GM12891 (cell line): ENCODE data around the gene CCDC158.
"Not testable (repeated sequence)": the region's sequence is repeated elsewhere in the genome, so short reads cannot be mapped to it uniquely, and the experiment has no call there.

Source experiments
- DNase-seq: peaks from one replicate; pipeline ENCODE4 v3.0.0; 2011; ENCODE audit warnings: low spot score; ENCODE audit not compliant: insufficient read length
- FAIRE-seq: peaks from 2 replicates; lab custom pipeline; 2011; peaks lifted over from hg19 to GRCh38; lab: Jason Lieb, UNC
- PAX5 ChIP-seq: IDR thresholded peaks from 2 replicates; pipeline ENCODE4 v1.6.1; 2011; ENCODE audit warnings: low read length, moderate library complexity, mild to moderate bottlenecking; ENCODE audit not compliant: insufficient read depth, severe bottlenecking
- POLR2A ChIP-seq: IDR thresholded peaks from 2 replicates; pipeline ENCODE4 v1.6.1; 2011; ENCODE audit warnings: low read depth, low read length, control low read depth
- POLR2AphosphoS5 ChIP-seq: IDR thresholded peaks from 2 replicates; pipeline ENCODE4 v1.6.1; 2011; ENCODE audit warnings: low read depth, low read length, control low read depth
- POU2F2 ChIP-seq: IDR thresholded peaks from 2 replicates; pipeline ENCODE4 v1.6.1; 2011; ENCODE audit warnings: low read depth, mild to moderate bottlenecking, control low read depth, low read length, moderate library complexity
- SPI1 ChIP-seq: IDR thresholded peaks from 2 replicates; pipeline ENCODE4 v1.6.1; 2011; ENCODE audit warnings: low read depth, low read length, control low read depth
- TAF1 ChIP-seq: IDR thresholded peaks from 2 replicates; pipeline ENCODE4 v1.6.1; 2011; ENCODE audit warnings: low read depth, low read length, control low read depth

The CCDC158 gene

DNA sequence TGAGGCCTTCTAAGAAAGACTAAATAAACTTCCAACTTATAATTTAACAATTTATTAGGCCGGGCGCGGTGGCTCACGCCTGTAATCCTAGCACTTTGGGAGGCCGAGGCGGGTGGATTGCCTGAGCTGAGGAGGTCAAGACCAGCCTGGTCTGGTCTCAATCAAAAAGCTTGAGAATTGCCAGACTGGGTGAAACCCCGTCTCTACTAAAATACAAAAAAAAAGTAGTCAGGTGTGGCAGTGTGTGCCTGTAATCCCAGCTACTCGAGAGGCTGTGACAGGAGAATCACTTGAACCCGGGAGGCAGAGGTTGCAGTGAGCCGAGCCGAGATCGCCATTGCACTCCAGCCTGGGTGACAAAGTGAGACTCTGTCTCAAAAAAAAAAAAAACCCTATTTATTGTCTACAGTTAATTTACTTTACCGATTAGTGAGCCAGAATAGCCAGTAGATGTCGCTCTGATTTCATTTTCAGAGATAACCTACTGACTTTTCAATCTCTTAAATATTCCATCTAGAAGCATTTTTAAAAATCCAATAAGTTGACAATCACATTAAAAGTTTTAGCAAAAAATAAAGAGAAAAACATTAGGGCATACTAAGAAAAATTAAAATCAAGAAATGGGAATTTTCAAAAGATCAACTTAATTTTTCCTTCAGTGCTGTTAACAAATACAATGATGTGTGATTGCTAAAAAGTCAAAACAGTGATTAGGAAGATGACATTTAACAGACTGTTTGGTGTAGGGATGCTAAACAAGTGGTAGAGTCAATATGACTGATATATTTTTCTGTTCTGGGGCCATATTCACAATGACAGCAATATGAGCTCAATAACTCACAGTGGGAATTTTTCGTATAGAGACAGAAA, 9.8 kb upstream of the CCDC158 start:
- no peak for DNase-seq
- FAIRE-seq = no peak
- TF ChIP-seq TAF1 = no peak
- no peak for TF ChIP-seq POLR2AphosphoS5
- TF ChIP-seq SPI1 = no peak
- TF ChIP-seq PAX5 = no peak
- TF ChIP-seq POLR2A = no peak
- TF ChIP-seq POU2F2 = no peak

DNA sequence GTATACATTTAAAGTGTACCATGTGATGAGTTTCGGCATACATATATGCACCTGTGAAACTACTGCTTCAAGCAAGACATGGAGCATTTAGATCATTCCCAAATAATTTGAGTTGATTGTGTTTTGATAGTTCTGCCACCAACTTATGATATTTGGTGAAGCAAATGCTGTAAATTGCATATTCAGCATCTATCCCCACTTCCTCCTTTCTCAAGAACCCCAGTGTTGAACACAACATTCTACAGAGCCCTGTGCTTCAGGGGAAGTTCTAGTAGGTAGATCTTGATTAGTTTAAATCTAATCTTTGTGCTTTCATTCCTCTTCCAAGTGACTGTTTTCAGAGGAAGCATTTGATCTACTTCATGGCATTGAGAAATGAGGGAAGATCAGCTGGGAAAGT, 8.7 kb upstream of the CCDC158 start:
- no peak for DNase-seq
- no peak for TF ChIP-seq TAF1
- TF ChIP-seq SPI1 = peak; percentile 63
- FAIRE-seq = no peak

- FAIRE-seq = no peak
- TF ChIP-seq POLR2AphosphoS5 = no peak
- DNase-seq = no peak
Observed at GRCh38 chr4:76426272-76426671, 5.3 kb upstream of the CCDC158 start.

DNA sequence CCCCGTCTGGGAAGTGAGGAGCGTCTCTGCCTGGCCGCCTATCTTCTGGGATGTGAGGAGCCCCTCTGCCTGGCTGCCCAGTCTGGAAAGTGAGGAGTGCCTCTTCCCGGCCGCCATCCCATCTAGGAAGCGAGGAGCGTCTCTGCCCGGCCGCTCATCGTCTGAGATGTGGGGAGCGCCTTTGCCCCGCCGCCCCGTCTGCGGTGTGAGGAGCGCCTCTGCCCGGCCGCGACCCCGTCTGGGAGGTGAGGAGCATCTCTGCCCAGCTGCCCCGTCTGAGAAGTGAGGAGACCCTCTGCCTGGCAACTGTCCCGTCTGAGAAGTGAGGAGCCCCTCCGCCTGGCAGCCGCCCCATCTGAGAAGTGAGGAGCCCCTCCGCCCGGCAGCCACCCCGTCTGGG, 2.2 kb upstream of the CCDC158 start:
- FAIRE-seq, DNase-seq: not testable (repeated sequence)

- TF ChIP-seq PAX5 (no peak), POLR2AphosphoS5 (no peak), SPI1 (no peak), POLR2A (no peak)
- DNase-seq = no peak
- FAIRE-seq = no peak
Observed at GRCh38 chr4:76420188-76420761, 666 bp downstream of the CCDC158 start.

- FAIRE-seq (no peak), DNase-seq (no peak)
- TF ChIP-seq PAX5 = no peak
- TF ChIP-seq SPI1 = no peak
- no peak for TF ChIP-seq POLR2AphosphoS5
- no peak for TF ChIP-seq TAF1
- TF ChIP-seq POU2F2 = no peak
- TF ChIP-seq POLR2A = no peak
Observed at GRCh38 chr4:76410636-76411035, 10.3 kb downstream of the CCDC158 start.

DNA sequence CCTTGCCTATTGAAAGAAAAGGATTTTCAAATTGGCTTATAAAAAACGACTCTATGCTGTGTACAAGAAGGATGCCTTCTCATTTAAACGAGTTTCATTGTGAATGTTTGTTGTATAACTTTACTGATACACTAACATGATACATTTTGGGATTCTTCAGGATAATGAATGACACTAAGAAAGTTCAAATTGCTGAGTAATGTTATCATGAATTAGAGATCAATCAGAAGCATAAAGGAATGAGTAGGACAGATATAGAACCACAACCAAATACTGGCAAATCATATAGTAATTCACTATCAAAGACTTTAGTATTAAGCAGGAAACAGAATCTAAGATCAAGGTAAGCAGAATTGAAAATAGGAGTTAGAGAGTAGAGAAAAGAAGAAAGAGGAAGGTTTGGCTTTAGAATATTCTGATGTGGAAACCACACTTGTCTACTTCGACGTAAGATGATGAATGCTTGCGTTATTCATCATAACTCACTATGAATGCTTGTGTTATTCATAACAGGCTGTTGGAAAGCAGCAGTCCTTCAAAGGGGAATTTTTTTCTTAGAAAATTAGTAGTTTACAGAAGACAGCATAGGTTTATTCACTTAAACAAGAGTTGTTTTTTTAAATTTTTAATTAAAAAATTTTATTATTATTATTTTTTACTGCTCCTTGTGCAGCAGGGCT, 13.4 kb downstream of the CCDC158 start:
- FAIRE-seq = no peak
- DNase-seq = no peak

DNA sequence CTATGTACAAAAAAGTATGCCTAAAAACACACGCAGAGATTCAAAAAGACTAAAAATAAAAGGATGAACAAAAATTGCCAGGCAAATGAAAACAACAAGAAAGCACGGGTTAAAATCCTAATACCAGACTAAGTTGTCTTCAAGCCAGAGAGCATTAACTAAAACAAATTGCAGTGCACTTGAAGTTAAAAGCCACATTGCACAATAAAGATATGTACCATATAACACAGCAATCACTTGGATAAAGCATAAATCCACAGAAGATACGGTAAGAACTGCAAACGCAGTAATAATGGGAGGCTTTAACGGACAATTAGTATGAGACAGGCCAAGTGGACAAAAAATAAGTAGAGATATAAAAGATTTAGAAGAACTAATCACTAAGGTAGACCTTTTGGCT, 14.9 kb downstream of the CCDC158 start:
- TF ChIP-seq POLR2A (no peak), SPI1 (no peak), POLR2AphosphoS5 (no peak), PAX5 (no peak)
- DNase-seq (no peak), FAIRE-seq (no peak)

More for the DNA sequence above, 13.4 kb downstream of the CCDC158 start:
- TF ChIP-seq POU2F2 (no peak), SPI1 (no peak), POLR2AphosphoS5 (no peak), PAX5 (no peak), TAF1 (no peak), POLR2A (no peak)

DNA sequence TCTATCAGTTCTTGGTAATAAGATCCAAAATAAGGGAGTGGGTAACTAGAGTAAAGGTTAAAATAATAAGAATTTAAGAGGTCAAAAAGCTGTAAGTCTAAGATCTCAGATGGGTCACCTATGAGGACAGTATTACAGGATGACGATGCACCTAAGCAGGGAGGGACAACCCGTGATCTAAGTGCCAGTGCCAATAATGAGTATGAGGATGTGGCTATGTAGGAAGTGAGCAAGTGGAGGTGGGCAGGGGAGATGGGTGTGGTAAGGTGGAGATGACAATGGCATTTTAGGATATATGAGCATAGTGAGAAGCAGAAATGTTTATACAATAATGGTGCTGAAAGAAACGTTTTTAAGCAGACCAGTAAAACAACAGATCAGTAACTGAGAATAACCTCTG, 19.3 kb downstream of the CCDC158 start:
- no peak for FAIRE-seq
- DNase-seq = no peak
- TF ChIP-seq SPI1 = no peak
- TF ChIP-seq POLR2AphosphoS5 = no peak

GRCh38 chr4:76388160-76388908, 32.6 kb downstream of the CCDC158 start:
- FAIRE-seq (no peak), DNase-seq (no peak)
- TF ChIP-seq SPI1 (no peak), TAF1 (no peak), PAX5 (no peak), POU2F2 (no peak), POLR2AphosphoS5 (no peak), POLR2A (no peak)
